A549 treated with RU486 at 1 μM for 4 hours (cell line): ENCODE results near the gene BPIFB1. TPM values are rescaled to one million over a fixed set of nuclear protein-coding genes. Genes with fewer than 3 reads are reported as not detected.

Experiments used
- total RNA-seq: library from RNA; stranded (reverse); fragments of 200-300 nt; extraction: Qiagen RNA extraction; gene quantifications from 5 replicates; pipeline ENCODE4 v1.2.3, GENCODE V29; 2022; ENCODE audit warnings: low read depth

The BPIFB1 gene
- total RNA-seq = 0.13 to 0.19 TPM in 2 of 5 replicates, not detected in the others

GRCh38 chr20:33282991-33283555 lies at the start of gene BPIFB1:
Gene BPIFB1 (plus strand): TSS chr20:33283214. CDS start chr20:33286074, 2,860 bp downstream.

GRCh38 chr20:33235696-33236095 lies 47.3 kb upstream of the BPIFB1 start, which contains the start of gene BPIFA1:
Gene BPIFA1 (plus strand): TSS chr20:33235996. CDS start chr20:33237712, 1,716 bp downstream.

Other genes starting within 250 kb of the BPIFB1 start
- not detected in 5 replicates for gene BPIFB3, start 229.3 kb upstream of the BPIFB1 start, total RNA-seq
- gene BPIFB4, start 203.6 kb upstream of the BPIFB1 start, total RNA-seq = not detected in 5 replicates
- not detected in 5 replicates for gene BPIFA2, start 115.1 kb upstream of the BPIFB1 start, total RNA-seq
- not detected in 5 replicates for gene BPIFA3, start 65.9 kb upstream of the BPIFB1 start, total RNA-seq
- gene BPIFA1, start 47.2 kb upstream of the BPIFB1 start, total RNA-seq = not detected in 5 replicates
- gene CDK5RAP1, start 118.3 kb downstream of the BPIFB1 start, total RNA-seq = 30.8 to 38.5 TPM (median 34.0 TPM) in 5 replicates
- 7.9 to 12.8 TPM (median 12.3 TPM) in 5 replicates for gene SNTA1, start 160.5 kb downstream of the BPIFB1 start, total RNA-seq
- 3.8 to 7.4 TPM (median 6.3 TPM) in 5 replicates for gene CBFA2T2, start 206.9 kb downstream of the BPIFB1 start, total RNA-seq